ENCODE data around the gene SP4. TPM values are rescaled to one million over a fixed set of nuclear protein-coding genes. Genes with fewer than 3 reads are reported as not detected.

SP4 gene
- total and polyA plus RNA-seq, 2 donors (not counting 1 experiment from before 2014, with no cell fraction given), result 7.1 to 42.4 TPM

- no peak overlapping the region for H3K27ac ChIP-seq (ENCODE audit: low read length in 2 of 2)
- DNase-seq (no peak), ATAC-seq (ENCODE audit: low read depth) (no peak)
- H3K4me1 Mint-ChIP-seq, result peaks cover 34% of the 10 kb centered on the region
- no peaks in the 10 kb centered on the region for H3K27me3 Mint-ChIP-seq
- peaks cover 25% of the 10 kb centered on the region for H4K20me1 ChIP-seq (ENCODE audit: control insufficient read depth, insufficient read depth, low read length, poor library complexity, severe bottlenecking)
- no peak overlapping the region for H2AFZ ChIP-seq (ENCODE audit: insufficient read depth, low read depth, low read length, poor library complexity, severe bottlenecking)
- H3K36me3 ChIP-seq (replicated peaks in 1 of 2; ENCODE audit: control extremely low read depth in 1 of 2, control insufficient read depth in 1 of 2, extremely low read depth in 1 of 2, insufficient read depth in 2 of 2, low read length in 1 of 2), result peaks cover 8 to 24% of the 10 kb centered on the region in 2 experiments
- no peak overlapping the region for H3K4me3 ChIP-seq (ENCODE audit: control extremely low read depth in 1 of 5, extremely low read depth in 1 of 5, insufficient read depth in 1 of 5, low read depth in 2 of 5, low read length in 4 of 5)
- H3K79me2 ChIP-seq (ENCODE audit: control insufficient read depth, insufficient read depth, low read length), result peaks cover 23% of the 10 kb centered on the region
- H3K4me3 Mint-ChIP-seq, result no peak overlapping the region
- POLR2A ChIA-PET, result no interaction called here
- H3K4me2 ChIP-seq (replicated peaks; ENCODE audit: low read depth, low read length, poor library complexity, severe bottlenecking), result no peak overlapping the region
- CTCF ChIA-PET, result no interaction called here
- H3K27me3 ChIP-seq (replicated peaks in 1 of 4; ENCODE audit: control extremely low read depth in 1 of 4, control insufficient read depth in 3 of 4, insufficient read depth in 4 of 4, low read length in 3 of 4), result no peaks in the 10 kb centered on the region
- H3K4me1 ChIP-seq (ENCODE audit: control insufficient read depth in 2 of 2, insufficient read depth in 2 of 2, low read length in 2 of 2), result no peaks in the 10 kb centered on the region
- no peak overlapping the region for H3K9ac ChIP-seq (ENCODE audit: low read length)
- H3K9me3 Mint-ChIP-seq (ENCODE audit: insufficient read depth), result no peaks in the 10 kb centered on the region
- no peaks in the 10 kb centered on the region for H3K9me3 ChIP-seq (ENCODE audit: control extremely low read depth in 1 of 3, control insufficient read depth in 2 of 3, insufficient read depth in 1 of 3, low read length in 2 of 3)
- no CpG with 5 or more reads among the region's 2 CpGs for WGBS (ENCODE audit: insufficient coverage)
- H3K27ac Mint-ChIP-seq, result no peak overlapping the region
- TF ChIP-seq EZH2 (IDR thresholded peaks at IDR 0.05; ENCODE audit: borderline replicate concordance, insufficient read depth, low read depth, low read length, poor library complexity, severe bottlenecking) (no peak), CTCF (IDR thresholded peaks at IDR 0.05) (no peak)
- intact Hi-C loops (cut with micrococcal nuclease), result no loop called here
Measured at GRCh38 chr7:21476429-21476828, 48.5 kb downstream of the SP4 start.

- H3K4me1 Mint-ChIP-seq, result peaks cover 14% of the 10 kb centered on the region
- peaks cover 11 to 19% of the 10 kb centered on the region in 2 experiments for H3K36me3 ChIP-seq (replicated peaks in 1 of 2; ENCODE audit: control extremely low read depth in 1 of 2, control insufficient read depth in 1 of 2, extremely low read depth in 1 of 2, insufficient read depth in 2 of 2, low read length in 1 of 2)
- no peak overlapping the region for H3K4me3 Mint-ChIP-seq
- no peaks in the 10 kb centered on the region for H3K9me3 ChIP-seq (ENCODE audit: control extremely low read depth in 1 of 3, control insufficient read depth in 2 of 3, insufficient read depth in 1 of 3, low read length in 2 of 3)
- H3K27ac Mint-ChIP-seq, result no peak overlapping the region
- H3K27me3 Mint-ChIP-seq, result no peaks in the 10 kb centered on the region
- ATAC-seq (ENCODE audit: low read depth), result no peak
- no peak overlapping the region for H3K4me3 ChIP-seq (ENCODE audit: control extremely low read depth in 1 of 5, extremely low read depth in 1 of 5, insufficient read depth in 1 of 5, low read depth in 2 of 5, low read length in 4 of 5)
- DNase-seq, result no peak
- no peak overlapping the region for H3K4me2 ChIP-seq (replicated peaks; ENCODE audit: low read depth, low read length, poor library complexity, severe bottlenecking)
- no peak overlapping the region for H2AFZ ChIP-seq (ENCODE audit: insufficient read depth, low read depth, low read length, poor library complexity, severe bottlenecking)
- intact Hi-C loops (cut with micrococcal nuclease), result no loop called here
- POLR2A ChIA-PET, result no interaction called here
- peaks cover 4% of the 10 kb centered on the region for H3K79me2 ChIP-seq (ENCODE audit: control insufficient read depth, insufficient read depth, low read length)
- H3K27me3 ChIP-seq (replicated peaks in 1 of 4; ENCODE audit: control extremely low read depth in 1 of 4, control insufficient read depth in 3 of 4, insufficient read depth in 4 of 4, low read length in 3 of 4), result no peaks in the 10 kb centered on the region
- H3K9me3 Mint-ChIP-seq (ENCODE audit: insufficient read depth), result no peaks in the 10 kb centered on the region
- CTCF ChIA-PET, result no interaction called here
- WGBS (ENCODE audit: insufficient coverage), result 100% methylated on average over 1 of the region's 3 CpGs
- peaks cover 23% of the 10 kb centered on the region for H4K20me1 ChIP-seq (ENCODE audit: control insufficient read depth, insufficient read depth, low read length, poor library complexity, severe bottlenecking)
- no peak for TF ChIP-seq CTCF (IDR thresholded peaks at IDR 0.05)
- TF ChIP-seq EZH2 (IDR thresholded peaks at IDR 0.05; ENCODE audit: borderline replicate concordance, insufficient read depth, low read depth, low read length, poor library complexity, severe bottlenecking), result no peak
- no peak overlapping the region for H3K9ac ChIP-seq (ENCODE audit: low read length)
- H3K27ac ChIP-seq (ENCODE audit: low read length in 2 of 2), result peak overlapping the region in 1 of 2 donors; percentile 27
- H3K4me1 ChIP-seq (ENCODE audit: control insufficient read depth in 2 of 2, insufficient read depth in 2 of 2, low read length in 2 of 2), result no peaks in the 10 kb centered on the region
Measured at GRCh38 chr7:21480693-21481403, 53.0 kb downstream of the SP4 start.

Data from B cell (primary cell).